Activated naive CD8-positive, alpha-beta T cell (primary cell): ENCODE results near the gene OLFML3.
"Not testable (repeated sequence)": the region's sequence is repeated elsewhere in the genome, so short reads cannot be mapped to it uniquely, and the experiment has no call there.

Source experiments
- H3K27ac Mint-ChIP-seq: one replicate; pipeline ENCODE4 v1.8.0; 2021; ENCODE audit warnings: mixed read lengths
- H3K27me3 Mint-ChIP-seq: one replicate; pipeline ENCODE4 v1.8.0; 2021; ENCODE audit warnings: mixed read lengths
- H3K36me3 Mint-ChIP-seq: one replicate; pipeline ENCODE4 v1.8.0; 2021; ENCODE audit warnings: mixed read lengths
- H3K4me1 Mint-ChIP-seq: one replicate; pipeline ENCODE4 v1.8.0; 2021; ENCODE audit warnings: low read depth, mixed read lengths
- H3K4me3 Mint-ChIP-seq: one replicate; pipeline ENCODE4 v1.8.0; 2021; ENCODE audit warnings: mild to moderate bottlenecking, mixed read lengths
- H3K9me3 Mint-ChIP-seq: one replicate; pipeline ENCODE4 v1.8.0; 2021; ENCODE audit warnings: low read depth, mixed read lengths

The OLFML3 gene

GRCh38 chr1:113943028-113943811, 36.1 kb upstream of the OLFML3 start:
- no peaks in the 10 kb centered on the region for H3K27me3 Mint-ChIP-seq
- peak overlapping the region; percentile 61 for H3K27ac Mint-ChIP-seq
- H3K4me3 Mint-ChIP-seq, result no peak overlapping the region
- no peaks in the 10 kb centered on the region for H3K9me3 Mint-ChIP-seq
- peaks cover 23% of the 10 kb centered on the region for H3K36me3 Mint-ChIP-seq
- peaks cover 84% of the 10 kb centered on the region for H3K4me1 Mint-ChIP-seq

GRCh38 chr1:113945329-113945728, 33.9 kb upstream of the OLFML3 start:
- H3K36me3 Mint-ChIP-seq, result peaks cover 20% of the 10 kb centered on the region
- H3K4me3 Mint-ChIP-seq, result no peak overlapping the region
- no peaks in the 10 kb centered on the region for H3K27me3 Mint-ChIP-seq
- H3K4me1 Mint-ChIP-seq, result peaks cover 83% of the 10 kb centered on the region
- no peaks in the 10 kb centered on the region for H3K9me3 Mint-ChIP-seq
- peak overlapping the region; percentile 95 for H3K27ac Mint-ChIP-seq

DNA sequence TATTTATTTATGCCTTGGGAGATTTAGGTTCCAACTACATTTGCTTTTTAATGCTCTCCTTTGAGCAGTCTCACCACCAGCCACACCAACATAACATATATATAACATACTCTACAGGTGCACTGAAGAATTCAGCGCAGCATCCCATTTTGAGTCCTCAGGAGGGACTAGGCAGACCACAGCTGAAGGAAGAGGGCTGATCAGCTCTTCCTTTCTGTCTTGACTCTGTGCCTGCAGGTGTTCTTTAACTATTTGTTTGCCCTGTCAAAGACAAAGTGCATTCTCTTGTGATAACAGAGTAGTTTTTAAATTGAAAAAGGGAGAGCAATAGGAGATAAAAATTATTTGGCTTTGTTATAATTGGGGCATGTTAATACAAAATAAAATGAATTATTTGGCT, 33.2 kb upstream of the OLFML3 start:
- peaks cover 82% of the 10 kb centered on the region for H3K4me1 Mint-ChIP-seq
- peaks cover 12% of the 10 kb centered on the region for H3K36me3 Mint-ChIP-seq
- H3K4me3 Mint-ChIP-seq, result peak overlapping the region; percentile 81
- no peaks in the 10 kb centered on the region for H3K27me3 Mint-ChIP-seq
- H3K27ac Mint-ChIP-seq, result peak overlapping the region; percentile 95
- H3K9me3 Mint-ChIP-seq, result no peaks in the 10 kb centered on the region

DNA sequence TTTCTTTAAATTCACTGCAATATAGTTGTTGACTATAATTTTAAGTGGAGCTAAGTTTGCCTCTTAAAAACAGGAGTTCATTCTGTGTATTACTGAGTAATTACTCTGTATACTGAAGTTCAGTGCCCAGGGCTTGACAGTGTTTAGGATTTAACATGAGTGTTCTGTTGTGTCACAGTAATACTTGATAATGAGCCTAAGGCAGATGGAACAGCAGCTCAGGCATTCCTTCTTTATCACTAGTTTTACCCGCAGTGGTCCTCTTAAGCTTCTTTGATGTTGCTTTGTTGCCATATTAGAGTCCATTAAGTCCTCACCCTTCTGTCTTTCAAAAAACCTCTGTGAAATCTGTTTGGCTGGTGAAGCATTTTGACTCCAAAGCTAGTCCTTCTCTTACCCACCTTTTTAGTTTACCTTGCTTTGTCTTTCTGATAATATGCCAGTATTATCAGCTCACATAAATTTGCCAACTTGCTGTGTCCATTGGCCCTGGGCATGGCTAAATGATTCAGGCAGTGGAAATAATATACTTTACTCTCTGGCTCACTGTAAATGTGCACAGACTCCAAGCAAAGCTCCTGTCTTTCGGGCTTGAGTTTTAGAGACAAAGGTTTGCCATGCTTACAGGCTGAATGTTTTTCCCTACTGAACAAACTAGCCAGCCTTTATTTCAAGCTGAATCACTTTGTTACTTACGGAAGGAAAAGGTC, 32.4 kb upstream of the OLFML3 start:
- Mint-ChIP-seq H3K36me3 (peaks cover 8% of the 10 kb centered on the region), H3K4me1 (peaks cover 84% of the 10 kb centered on the region), H3K27me3 (no peaks in the 10 kb centered on the region), H3K9me3 (no peaks in the 10 kb centered on the region), H3K27ac (peak overlapping the region; percentile 95), H3K4me3 (peak overlapping the region; percentile 81)

DNA sequence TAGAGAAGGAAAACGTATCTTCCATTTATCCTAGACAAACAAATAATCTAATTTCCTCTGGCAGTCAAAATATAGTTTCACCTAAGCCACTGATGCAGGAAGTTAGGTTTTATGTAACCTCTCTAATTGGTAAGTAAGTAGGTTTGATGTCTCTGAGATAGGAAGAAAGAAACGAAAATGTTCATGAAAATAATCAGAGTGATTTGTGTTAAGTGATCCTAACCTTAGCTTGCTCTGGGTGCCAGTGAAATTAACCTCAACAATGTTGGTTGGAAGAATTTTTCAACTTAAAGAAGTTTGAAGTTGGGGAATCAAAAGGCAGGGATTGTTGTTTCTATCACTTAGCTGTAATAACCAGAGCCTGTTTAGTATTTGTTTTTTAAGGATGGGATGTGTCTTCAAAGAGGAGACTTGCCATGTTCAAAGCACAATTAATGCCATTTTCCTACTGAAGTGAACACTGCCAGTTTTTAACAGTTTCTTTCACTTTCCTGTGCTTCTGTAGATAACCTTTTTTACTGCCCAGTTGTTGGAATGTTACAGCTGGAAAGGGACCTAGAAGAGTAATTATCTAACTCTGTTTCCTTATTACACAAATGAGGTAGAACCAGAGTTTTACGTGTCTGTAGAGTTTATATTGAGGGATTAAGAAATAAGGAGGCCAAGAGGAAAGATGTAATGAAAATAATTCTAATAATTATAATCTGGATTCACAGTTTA, 31.7 kb upstream of the OLFML3 start:
- peaks cover 8% of the 10 kb centered on the region for H3K36me3 Mint-ChIP-seq
- no peaks in the 10 kb centered on the region for H3K9me3 Mint-ChIP-seq
- H3K27ac Mint-ChIP-seq, result peak overlapping the region; percentile 95
- no peaks in the 10 kb centered on the region for H3K27me3 Mint-ChIP-seq
- H3K4me3 Mint-ChIP-seq, result peak overlapping the region; percentile 81
- H3K4me1 Mint-ChIP-seq, result peaks cover 84% of the 10 kb centered on the region

DNA sequence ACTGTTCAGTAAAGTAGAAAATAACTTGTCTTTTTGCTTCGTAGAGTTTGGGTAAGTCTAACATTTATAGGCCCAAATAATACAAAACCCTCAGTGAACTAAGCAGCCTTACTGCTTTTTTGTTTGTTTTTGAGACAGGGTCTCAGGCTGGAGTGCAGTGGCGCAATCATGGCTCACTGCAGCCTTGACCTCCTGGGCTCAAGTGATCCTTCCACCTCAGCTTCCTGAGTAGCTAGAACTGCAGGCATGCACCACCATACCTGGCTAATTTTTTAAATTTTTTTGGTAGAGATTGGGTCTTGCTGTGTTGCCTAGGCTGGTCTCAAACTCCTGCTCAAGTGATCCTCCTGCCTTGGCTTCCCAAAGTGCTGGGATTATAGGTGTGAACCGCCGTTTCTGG, 31.1 kb upstream of the OLFML3 start:
- H3K9me3 Mint-ChIP-seq, H3K36me3 Mint-ChIP-seq, H3K27me3 Mint-ChIP-seq: not testable (repeated sequence)
- peaks cover 87% of the 10 kb centered on the region for H3K4me1 Mint-ChIP-seq
- peak overlapping the region; percentile 95 for H3K27ac Mint-ChIP-seq
- H3K4me3 Mint-ChIP-seq, result peak overlapping the region; percentile 71

- H3K27ac Mint-ChIP-seq, result peak overlapping the region; percentile 95
- H3K4me3 Mint-ChIP-seq, result peak overlapping the region; percentile 60
- peaks cover 7% of the 10 kb centered on the region for H3K36me3 Mint-ChIP-seq
- H3K9me3 Mint-ChIP-seq, result no peaks in the 10 kb centered on the region
- H3K4me1 Mint-ChIP-seq, result peaks cover 89% of the 10 kb centered on the region
- H3K27me3 Mint-ChIP-seq, result no peaks in the 10 kb centered on the region
Observed at GRCh38 chr1:113949007-113949406, 30.3 kb upstream of the OLFML3 start.

DNA sequence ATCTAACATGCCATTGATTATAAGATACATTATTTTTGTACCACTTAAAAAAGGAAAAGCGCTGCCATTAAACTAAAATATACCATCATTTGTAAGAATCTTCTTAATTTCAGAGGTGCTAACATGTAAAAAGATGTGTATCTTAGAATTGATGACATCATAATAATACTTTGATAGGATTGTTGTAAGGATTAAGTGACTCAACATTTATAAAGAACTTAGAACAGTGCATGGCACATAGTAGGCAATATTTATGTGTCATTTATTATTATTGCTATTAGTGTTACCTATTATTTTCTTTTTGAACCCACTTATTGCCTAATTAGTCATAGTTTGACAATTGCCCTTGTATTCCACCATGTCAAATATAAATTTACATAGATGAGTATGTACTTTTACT, 28.4 kb upstream of the OLFML3 start:
- Mint-ChIP-seq H3K9me3 (no peaks in the 10 kb centered on the region), H3K27me3 (no peaks in the 10 kb centered on the region), H3K36me3 (peaks cover 7% of the 10 kb centered on the region), H3K27ac (peak overlapping the region; percentile 66), H3K4me1 (peaks cover 89% of the 10 kb centered on the region), H3K4me3 (no peak overlapping the region)

DNA sequence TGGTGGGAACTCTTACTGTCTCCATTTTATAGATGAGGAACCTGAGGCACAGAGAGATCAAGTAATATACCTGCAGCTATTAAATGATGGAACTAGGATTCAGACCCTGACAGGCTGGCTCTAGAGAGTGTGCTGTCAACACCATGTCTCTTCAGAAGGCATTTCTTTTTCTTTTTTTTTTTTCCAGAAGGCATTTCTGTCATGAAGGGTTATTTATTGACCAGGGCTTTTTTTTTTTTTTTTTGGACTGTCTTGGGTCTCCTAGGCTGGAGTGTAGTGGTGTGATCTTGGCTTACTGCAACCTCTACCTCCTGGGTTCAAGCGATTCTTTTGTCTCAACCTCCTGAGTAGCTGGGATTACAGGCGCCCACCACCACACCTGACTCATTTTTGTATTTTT, 27.6 kb upstream of the OLFML3 start:
- H3K4me3 Mint-ChIP-seq, result no peak overlapping the region
- no peaks in the 10 kb centered on the region for H3K27me3 Mint-ChIP-seq
- H3K36me3 Mint-ChIP-seq, result peaks cover 9% of the 10 kb centered on the region
- no peaks in the 10 kb centered on the region for H3K9me3 Mint-ChIP-seq
- peaks cover 85% of the 10 kb centered on the region for H3K4me1 Mint-ChIP-seq
- H3K27ac Mint-ChIP-seq, result peak overlapping the region; percentile 66

DNA sequence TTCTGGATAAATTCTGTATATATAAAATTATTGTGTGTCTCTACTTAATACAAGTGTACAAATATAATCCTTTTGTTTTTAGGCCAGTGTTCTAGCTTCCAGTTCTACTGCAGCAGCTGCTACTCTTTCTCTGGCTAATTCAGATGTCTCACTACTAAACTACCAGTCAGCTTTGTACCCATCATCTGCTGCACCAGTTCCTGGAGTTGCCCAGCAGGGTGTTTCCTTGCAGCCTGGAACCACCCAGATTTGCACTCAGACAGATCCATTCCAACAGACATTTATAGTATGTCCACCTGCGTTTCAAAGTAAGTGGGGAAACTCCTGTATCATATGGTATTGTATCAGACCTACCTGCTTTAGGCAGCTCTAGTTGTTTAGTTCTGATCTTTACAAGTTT, 21.3 kb upstream of the OLFML3 start:
- Mint-ChIP-seq H3K36me3 (peaks cover 27% of the 10 kb centered on the region), H3K4me1 (peaks cover 50% of the 10 kb centered on the region)

GRCh38 chr1:113958691-113959090, 20.6 kb upstream of the OLFML3 start:
- Mint-ChIP-seq H3K9me3 (no peaks in the 10 kb centered on the region), H3K4me3 (no peak overlapping the region), H3K27me3 (no peaks in the 10 kb centered on the region), H3K4me1 (peaks cover 49% of the 10 kb centered on the region), H3K36me3 (peaks cover 29% of the 10 kb centered on the region), H3K27ac (no peak overlapping the region)

More for the DNA sequence above, 21.3 kb upstream of the OLFML3 start:
- no peak overlapping the region for H3K27ac Mint-ChIP-seq
- H3K4me3 Mint-ChIP-seq, result no peak overlapping the region
- H3K27me3 Mint-ChIP-seq, result no peaks in the 10 kb centered on the region
- no peaks in the 10 kb centered on the region for H3K9me3 Mint-ChIP-seq

DNA sequence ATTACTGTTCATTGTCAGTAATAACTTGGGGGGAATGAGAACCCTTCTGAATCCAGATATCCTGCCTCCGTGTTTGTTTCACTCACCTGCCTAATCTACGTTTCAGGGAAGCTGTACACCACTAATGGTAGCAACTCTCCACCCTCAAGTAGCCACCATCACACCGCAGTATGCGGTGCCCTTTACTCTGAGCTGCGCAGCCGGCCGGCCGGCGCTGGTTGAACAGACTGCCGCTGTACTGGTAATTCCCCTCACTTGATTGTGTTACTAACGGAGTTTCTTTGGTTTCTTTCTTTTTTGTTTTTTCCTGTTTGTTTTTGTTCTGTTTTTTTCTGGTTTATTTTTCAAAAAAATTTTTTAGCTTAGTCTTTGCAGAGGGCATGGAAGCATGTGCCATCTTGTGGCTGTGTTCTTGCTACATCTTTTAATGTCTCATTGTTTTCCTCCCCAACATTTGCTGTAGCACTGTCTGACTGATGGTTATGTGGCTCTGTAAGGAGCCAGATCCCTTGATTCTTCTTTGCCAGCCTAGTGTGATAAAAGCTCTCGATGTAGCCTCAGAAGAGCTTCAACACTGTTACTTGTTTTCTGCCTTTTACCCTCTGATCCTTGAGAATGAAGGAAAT, 15.9 kb upstream of the OLFML3 start:
- peaks cover 24% of the 10 kb centered on the region for H3K4me1 Mint-ChIP-seq
- no peaks in the 10 kb centered on the region for H3K9me3 Mint-ChIP-seq
- H3K27me3 Mint-ChIP-seq, result no peaks in the 10 kb centered on the region
- peak overlapping the region; percentile 54 for H3K27ac Mint-ChIP-seq
- peaks cover 31% of the 10 kb centered on the region for H3K36me3 Mint-ChIP-seq
- H3K4me3 Mint-ChIP-seq, result no peak overlapping the region

DNA sequence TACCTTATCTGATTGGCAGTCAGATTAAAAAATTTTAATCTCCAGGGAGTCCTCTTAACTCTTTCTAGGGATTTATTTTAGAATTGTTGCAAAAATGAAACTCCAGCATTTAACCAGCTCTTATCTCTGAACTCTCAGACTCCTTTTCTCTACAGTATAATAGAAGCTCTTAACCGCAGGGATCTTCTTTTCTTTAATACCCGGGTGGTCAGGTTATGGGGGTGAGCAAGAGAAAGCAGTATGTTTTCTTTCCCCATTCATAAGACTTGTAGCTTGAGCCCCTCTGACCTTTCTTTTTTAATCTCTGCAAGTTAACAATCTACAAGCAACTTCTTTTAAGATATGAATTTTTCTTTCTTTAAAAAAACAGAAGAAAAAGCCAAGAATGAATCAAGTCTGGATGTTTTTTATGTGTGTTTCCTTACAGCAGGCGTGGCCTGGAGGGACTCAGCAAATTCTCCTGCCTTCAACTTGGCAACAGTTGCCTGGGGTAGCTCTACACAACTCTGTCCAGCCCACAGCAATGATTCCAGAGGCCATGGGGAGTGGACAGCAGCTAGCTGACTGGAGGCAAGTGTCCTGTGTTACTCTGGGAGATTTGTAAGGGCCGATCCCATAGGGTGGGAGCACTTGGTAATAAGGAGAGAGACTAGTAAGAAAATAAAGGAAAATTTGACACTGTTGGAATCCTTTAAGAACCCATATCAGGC, 13.4 kb upstream of the OLFML3 start:
- H3K27ac Mint-ChIP-seq, result peak overlapping the region; percentile 28

DNA sequence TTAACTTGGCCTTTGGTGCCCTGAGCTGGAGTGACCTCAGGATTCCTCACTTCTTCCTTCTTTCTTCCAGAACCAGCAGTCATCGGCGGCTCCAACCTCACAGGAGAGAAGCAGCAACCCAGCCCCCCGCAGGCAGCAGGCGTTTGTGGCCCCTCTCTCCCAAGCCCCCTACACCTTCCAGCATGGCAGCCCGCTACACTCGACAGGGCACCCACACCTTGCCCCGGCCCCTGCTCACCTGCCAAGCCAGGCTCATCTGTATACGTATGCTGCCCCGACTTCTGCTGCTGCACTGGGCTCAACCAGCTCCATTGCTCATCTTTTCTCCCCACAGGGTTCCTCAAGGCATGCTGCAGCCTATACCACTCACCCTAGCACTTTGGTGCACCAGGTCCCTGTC, 6.3 kb upstream of the OLFML3 start:
- H3K4me3 Mint-ChIP-seq, result no peak overlapping the region
- H3K36me3 Mint-ChIP-seq, result peaks cover 15% of the 10 kb centered on the region
- H3K27ac Mint-ChIP-seq, result no peak overlapping the region
- H3K4me1 Mint-ChIP-seq, result peaks cover 42% of the 10 kb centered on the region
- no peaks in the 10 kb centered on the region for H3K27me3 Mint-ChIP-seq
- H3K9me3 Mint-ChIP-seq, result no peaks in the 10 kb centered on the region

More for the DNA sequence above, 13.4 kb upstream of the OLFML3 start:
- Mint-ChIP-seq H3K4me3 (no peak overlapping the region), H3K9me3 (no peaks in the 10 kb centered on the region), H3K4me1 (peaks cover 17% of the 10 kb centered on the region), H3K36me3 (peaks cover 34% of the 10 kb centered on the region), H3K27me3 (no peaks in the 10 kb centered on the region)
